ENCODE results near the gene TNFSF15.
"Not testable (repeated sequence)": the region's sequence is repeated elsewhere in the genome, so short reads cannot be mapped to it uniquely, and the experiment has no call there.

TNFSF15 gene

GRCh38 chr9:114746591-114747346 lies 59.1 kb downstream of the TNFSF15 start:
- TF ChIP-seq, protein P1, sequence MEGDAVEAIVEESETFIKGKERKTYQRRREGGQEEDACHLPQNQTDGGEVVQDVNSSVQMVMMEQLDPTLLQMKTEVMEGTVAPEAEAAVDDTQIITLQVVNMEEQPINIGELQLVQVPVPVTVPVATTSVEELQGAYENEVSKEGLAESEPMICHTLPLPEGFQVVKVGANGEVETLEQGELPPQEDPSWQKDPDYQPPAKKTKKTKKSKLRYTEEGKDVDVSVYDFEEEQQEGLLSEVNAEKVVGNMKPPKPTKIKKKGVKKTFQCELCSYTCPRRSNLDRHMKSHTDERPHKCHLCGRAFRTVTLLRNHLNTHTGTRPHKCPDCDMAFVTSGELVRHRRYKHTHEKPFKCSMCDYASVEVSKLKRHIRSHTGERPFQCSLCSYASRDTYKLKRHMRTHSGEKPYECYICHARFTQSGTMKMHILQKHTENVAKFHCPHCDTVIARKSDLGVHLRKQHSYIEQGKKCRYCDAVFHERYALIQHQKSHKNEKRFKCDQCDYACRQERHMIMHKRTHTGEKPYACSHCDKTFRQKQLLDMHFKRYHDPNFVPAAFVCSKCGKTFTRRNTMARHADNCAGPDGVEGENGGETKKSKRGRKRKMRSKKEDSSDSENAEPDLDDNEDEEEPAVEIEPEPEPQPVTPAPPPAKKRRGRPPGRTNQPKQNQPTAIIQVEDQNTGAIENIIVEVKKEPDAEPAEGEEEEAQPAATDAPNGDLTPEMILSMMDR (conservative IDR thresholded peaks at IDR 0.05), result no peak
- TF ChIP-seq ZFX (IDR thresholded peaks at IDR 0.05), result no peak
- H3K27ac ChIP-seq, result no peak overlapping the region

DNA sequence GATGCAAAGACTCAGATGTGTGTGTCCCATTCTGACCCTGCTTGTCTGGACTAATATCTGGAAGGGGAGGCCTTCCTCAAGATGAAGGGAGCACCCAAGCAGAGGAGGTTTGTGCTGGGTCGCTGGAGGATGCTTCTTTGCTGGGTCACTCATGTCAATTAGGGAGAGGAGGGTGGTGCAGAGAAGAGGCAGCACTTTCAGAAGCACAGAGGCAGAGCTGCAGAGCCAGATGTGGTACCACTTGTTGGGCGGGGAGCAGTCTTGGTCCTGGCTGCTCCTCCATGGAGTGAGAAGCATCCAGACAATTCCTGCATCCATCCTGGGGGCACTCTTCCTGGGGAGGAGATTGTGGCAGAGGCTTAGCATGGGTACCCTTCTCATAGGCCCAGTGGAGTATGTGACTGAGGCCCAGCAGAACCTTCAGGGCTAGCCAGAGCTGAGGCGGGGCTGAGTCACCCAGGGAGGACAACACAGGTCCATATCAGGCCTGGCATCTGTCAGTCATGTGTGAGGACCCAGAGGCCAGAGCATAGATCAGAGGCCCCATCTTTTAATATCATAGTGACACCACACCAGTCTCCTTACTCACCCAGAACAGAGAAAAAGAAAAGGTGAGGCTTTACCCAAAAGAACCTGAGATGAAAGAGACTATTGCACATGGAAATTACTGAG lies 59.8 kb downstream of the TNFSF15 start:
- no peak overlapping the region for H3K27ac ChIP-seq
- TF ChIP-seq, protein P1 (conservative IDR thresholded peaks at IDR 0.05), result no peak
- TF ChIP-seq ZFX (IDR thresholded peaks at IDR 0.05), result no peak

- no peak overlapping the region for H3K27ac ChIP-seq
- no peak for TF ChIP-seq ZFX (IDR thresholded peaks at IDR 0.05)
- TF ChIP-seq, protein P1 (conservative IDR thresholded peaks at IDR 0.05), result no peak
Measured at GRCh38 chr9:114745108-114745848, 60.6 kb downstream of the TNFSF15 start.

GRCh38 chr9:114743446-114743845 lies 62.4 kb downstream of the TNFSF15 start:
- H3K27ac ChIP-seq, result no peak overlapping the region
- TF ChIP-seq, protein P1 (conservative IDR thresholded peaks at IDR 0.05), result no peak
- no peak for TF ChIP-seq ZFX (IDR thresholded peaks at IDR 0.05)

GRCh38 chr9:114742947-114743346 lies 62.9 kb downstream of the TNFSF15 start:
- H3K27ac ChIP-seq, result no peak overlapping the region
- TF ChIP-seq ZFX (IDR thresholded peaks at IDR 0.05), result no peak
- TF ChIP-seq, protein P1 (conservative IDR thresholded peaks at IDR 0.05), result no peak

DNA sequence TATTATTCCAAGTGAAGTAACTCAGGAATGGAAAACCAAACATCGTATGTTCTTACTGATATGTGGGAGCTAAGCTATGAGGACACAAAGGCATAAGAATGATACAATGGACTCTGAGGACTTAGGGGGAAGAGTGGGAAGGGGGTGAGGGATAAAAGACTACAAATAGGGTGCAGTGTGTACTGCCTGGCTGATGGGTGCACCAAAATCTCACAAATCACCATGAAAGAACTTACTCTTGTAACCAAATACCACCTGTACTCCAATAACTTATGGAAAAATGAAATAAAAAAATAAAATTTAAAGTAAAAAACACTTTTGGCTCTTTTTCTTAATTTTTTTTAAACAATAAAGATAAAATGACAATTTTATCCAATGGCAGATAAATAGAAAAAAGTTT lies 64.3 kb downstream of the TNFSF15 start:
- H3K27ac ChIP-seq, result not testable (repeated sequence)
- TF ChIP-seq, protein P1 (conservative IDR thresholded peaks at IDR 0.05), result peak; percentile 27

Measured in C4-2B (cell line).